HG02678 (cell line): Measurements from ENCODE around the gene IDH3G.
"Not testable (repeated sequence)": the region's sequence is repeated elsewhere in the genome, so short reads cannot be mapped to it uniquely, and the experiment has no call there.

ENCODE experiments used
- ATAC-seq: cut with Tn5 transposase; IDR thresholded peaks from one replicate; pipeline ENCODE4 v1.9.1; 2021; ENCODE audit warnings: mild to moderate bottlenecking, moderate library complexity; ENCODE audit not compliant: unreplicated experiment

The IDH3G gene

DNA sequence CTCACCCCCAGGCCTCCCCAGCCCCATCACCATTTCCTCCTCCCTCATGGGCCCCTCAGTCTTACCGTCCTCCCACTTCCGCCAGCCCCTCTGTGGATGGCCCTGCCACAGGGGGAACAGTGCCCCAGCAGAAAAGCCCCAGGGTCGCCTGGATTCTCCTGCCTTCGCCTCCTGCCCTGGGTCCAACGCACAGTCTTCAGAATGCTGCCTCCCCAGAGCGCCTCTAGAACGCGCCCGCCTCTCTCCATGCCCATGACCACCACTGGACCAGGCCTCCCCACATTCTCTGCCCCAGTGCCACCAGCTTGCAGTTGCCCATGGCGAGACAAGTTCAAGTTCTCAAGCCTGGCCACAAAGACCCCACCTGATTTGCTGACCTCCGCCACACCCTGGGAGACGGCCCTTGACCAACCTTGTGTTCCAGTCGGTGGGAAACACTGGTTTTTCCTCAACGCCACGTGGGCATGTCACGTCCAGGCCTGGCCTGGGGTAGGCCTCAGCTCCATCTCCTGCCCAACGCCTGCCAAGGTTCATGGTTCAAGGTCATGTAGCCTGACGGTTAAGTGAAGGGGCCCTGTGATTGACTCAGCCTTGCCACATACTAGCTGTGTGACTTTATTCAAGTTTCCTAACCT is 30.8 kb downstream of the IDH3G start:
- no peak for ATAC-seq

DNA sequence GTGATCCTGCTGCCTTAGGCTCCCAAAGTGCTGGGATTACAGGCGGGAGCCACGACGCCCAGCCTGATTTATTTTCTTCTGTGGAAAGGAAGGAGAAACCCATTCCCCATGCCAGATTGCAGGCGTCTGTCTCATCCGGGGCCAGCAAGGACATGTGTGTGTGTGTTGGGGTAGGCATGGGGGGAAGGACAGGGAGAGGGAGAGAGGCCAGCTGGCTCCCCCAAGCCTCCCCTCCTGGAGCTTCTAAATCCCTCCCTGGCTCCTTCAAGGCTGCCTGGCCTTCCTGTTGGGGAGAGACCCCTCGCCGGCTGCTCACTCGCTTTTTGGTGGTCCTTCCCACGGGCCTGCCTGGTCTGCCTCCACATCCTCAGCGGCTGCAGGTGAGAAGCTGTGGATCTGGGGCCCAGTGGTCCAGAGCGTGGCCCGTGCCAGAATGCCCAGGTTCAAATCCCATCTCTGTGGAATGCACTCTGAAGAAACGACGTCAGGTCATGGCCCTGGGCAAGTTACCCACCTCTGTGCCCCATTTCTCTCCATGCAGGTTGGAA is 31.5 kb downstream of the IDH3G start:
- no peak for ATAC-seq

DNA sequence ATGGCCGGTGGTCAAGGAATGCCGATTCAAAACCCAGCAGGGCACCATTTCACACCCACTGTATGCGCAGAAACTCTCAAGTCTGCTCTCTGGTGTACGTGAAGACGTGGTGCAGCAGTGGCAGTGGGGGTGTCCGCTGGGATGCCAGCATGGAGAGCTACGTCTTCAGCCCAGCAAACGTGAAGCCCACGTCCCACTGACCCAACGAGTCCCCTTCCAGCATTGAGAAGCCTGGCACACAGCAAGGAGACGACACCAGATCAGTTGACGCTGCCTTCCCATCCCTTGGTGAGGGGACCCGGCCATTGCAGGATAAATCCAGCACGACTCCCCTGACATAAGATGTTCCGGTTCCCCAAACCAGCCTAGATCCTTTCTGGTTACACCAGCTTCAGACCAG is 32.3 kb downstream of the IDH3G start:
- ATAC-seq: no peak

DNA sequence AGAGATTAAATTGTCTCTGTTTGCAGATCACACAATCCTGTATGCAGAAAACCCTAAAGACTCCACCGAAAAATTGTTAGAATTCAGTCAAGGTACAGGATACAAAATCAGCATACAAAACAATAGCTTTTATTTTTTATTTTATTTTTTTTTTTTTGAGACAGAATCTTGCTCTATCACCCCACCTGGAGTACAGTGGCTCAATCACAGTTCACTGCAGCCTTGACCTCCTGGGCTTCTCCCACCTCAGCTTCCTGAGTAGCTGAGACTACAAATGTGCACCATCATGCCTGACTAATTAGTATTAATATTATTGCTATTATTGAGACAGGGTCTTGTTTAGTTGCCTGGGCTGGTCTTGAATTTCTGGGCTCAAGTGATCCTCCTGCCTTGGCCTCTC is 39.0 kb downstream of the IDH3G start:
- ATAC-seq: no peak

DNA sequence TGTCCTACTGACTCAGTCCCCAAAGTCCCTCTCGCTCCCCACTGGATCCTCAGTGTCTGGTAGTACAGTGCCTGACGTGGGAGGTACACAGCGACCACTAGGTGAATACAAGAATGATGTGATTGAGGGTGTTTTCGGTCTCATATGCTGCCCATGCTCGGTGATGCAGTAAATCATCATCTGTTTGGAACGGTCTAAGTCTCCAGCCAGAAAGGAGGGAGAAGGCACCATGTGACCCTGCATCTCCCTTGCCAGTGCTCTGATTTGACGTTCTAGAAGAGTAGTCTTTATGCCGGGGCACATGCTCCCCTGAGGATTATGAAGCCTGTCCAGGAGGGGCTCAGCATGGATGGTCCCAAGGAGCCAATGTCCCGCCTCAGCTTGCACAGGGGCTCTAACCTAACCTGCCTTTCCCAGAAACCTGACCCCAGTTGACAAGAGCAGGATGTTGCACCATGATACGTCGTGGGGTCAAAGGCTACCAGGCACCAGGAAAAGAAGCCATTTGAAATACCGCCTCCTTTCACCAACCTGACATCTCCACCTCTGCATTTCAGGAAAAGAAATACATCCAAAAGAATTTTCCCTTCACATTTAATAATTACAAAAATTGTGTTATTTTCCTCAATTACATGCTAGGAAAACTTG is 43.9 kb downstream of the IDH3G start:
- ATAC-seq: no peak

DNA sequence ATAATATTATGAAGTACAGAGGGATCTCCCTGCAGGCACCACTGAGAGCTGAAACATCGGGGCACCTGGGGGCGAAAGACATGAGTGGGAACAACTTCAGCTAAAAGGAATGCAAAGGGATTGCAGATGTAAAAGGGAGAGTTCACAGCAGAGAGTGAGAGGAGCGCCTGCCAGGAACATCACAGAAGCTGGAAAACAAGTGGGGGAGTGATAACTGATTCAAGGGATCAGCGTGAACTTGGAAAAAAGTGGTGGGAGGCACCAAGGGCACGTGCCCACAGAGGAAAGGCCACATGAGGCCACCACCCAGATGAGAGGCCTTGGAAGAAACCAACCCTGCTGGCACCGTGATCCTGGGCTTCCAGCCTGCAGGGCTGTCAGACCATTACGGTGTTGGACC is 45.2 kb downstream of the IDH3G start:
- ATAC-seq: not testable (repeated sequence)

DNA sequence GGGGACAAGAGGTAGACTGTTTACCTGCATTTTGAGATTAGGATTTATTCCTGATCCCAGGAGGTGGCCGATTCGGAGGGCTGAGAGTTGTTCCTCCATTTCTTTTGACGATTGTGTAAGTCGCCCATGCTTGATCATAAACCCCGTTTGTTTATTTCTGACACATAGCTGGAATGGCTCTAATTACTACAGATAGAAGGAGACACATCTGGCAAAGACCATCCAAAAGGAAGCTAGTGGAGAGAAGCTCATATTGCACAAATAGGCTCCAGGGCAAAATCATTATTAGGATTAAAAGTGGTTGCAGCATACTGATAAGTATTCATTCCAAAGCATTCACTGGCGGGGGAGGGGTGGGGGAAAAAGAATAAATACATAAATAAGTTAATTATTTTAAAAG is 47.2 kb downstream of the IDH3G start:
- not testable (repeated sequence) for ATAC-seq

DNA sequence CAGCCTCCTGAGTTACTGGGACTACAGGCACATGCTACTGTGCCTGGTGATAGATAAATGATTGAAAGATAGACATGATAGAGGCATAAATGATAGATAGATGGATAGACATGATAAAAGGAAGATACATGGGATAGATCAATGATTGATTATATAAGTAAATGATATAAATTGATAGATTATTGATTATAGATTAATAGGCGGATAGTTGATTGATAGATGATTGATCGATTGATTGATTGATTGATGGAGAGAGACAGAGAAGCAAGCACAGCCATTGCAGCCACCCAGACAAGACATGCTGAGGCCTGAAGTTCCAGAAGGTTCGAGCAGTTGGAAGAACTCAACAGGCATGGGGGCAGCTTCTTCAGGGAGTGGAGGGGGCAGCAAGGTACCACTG is 47.8 kb downstream of the IDH3G start:
- ATAC-seq: no peak

DNA sequence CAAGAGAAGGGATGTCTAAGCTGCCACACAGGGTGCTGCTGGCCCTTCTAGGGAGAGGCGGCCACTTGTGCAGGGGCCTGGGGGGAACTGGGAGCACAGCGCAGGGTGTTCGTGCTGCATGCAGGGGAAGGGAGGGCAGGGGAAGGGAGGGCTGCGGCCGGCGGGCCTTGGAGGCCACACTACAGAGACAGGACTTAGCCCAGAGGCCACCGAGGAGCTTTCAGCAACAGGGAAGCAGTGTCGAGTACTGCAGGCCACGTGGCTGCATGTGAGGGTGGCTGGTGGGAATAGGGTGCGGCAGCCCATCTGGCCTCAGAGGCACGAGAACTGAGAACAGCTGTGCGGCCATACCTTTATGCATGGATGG is 49.1 kb downstream of the IDH3G start:
- not testable (repeated sequence) for ATAC-seq

DNA sequence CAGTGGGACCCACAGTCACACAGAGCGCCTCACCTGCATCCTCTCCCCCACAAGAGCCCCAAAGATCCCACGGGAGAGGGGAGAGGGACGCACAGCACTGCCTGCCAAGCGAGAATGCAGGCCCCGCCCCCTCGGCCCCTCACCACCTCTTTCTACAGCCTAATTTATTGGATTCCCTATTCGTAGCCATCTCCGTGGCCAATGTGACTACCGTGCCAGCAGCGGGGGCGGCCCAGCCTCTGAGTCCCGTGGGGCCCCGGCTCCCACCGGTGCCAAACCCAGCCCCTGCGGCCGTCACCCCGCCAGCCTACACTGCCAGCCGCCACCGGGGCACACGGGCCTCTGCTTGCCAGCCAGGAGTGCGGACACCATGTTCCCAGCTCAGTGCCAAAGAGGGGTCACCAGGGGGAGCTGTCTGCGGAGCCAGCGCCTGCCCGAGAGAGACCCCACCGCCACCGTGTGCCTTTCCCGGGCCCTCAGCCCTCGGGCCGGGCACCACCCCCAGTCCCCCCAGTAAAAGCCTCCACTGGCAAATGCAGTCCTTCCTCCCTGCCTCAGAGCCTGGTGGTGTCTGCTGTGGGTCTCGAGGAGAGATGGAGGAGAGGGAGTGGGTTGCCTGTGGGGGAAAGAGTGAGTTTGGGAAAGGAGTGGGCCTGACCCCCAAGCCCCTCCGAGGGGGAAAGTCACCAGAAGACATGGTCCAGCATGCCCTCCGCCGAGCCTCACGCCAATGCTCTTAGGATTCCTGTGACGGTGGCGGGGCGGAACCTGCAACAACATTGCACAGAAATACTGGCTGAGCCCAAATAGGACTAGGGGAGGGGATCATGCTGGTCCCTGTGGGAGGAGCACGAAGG is 49.7 kb downstream of the IDH3G start:
- ATAC-seq: no peak

DNA sequence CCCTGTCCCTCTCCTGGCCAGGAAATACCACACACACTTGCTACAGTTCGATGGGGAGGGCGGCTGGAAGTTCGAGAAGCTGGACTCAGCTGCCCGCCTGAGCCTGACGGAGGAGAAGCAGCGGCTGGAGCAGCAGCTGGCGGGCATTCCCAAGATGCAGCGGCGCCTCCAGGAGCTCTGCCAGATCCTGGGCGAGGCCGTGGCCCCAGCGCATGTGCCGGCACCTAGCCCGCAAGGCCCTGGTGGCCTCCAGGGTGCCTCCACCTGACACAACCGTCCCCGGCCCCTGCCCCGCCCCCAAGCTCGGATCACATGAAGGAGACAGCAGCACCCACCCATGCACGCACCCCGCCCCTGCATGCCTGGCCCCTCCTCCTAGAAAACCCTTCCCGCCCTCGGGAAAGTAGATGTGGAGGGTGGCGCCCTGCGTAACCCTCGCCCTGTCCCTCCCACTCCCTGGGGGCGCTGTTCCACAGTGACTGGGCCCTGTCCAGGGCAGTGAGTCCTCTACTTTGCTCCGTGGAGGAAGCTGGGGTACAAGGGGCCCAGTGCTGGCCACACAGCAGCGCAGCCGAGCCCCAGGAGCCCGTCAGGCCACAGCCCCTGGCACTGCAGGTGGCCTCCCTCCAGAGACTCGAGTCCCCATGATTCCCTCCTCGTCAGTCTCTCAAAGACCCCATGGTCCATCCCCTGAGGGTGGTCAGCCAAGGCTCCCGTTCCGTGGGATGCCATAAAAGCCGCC is 50.5 kb downstream of the IDH3G start:
- ATAC-seq: not testable (repeated sequence)

DNA sequence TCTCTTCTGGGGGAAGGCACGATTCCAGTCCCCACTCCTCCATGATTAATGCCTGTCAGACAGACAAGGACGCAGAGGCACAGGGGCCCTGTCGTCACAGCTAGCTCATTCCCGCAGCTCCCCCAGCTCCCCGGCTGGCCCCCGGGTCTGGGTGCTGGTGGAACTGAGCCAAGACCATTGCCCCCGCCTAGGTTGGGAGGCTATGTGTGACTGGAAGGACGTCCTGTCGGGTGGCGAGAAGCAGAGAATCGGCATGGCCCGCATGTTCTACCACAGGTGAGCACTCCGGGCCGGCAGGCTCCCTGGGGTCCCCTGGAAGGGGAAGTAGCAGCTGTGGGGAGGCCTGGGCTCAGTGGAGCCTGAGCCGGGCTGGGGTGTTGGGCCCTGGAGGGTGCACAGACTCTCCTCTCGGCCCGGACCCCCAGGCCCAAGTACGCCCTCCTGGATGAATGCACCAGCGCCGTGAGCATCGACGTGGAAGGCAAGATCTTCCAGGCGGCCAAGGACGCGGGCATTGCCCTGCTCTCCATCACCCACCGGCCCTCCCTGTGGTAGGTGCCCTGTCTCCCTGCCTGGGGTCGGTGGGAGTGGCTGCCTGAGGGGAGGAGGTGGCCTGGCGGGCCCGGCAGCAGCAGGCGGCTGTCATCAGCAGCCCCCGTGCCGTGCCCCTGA is 51.2 kb downstream of the IDH3G start:
- not testable (repeated sequence) for ATAC-seq

DNA sequence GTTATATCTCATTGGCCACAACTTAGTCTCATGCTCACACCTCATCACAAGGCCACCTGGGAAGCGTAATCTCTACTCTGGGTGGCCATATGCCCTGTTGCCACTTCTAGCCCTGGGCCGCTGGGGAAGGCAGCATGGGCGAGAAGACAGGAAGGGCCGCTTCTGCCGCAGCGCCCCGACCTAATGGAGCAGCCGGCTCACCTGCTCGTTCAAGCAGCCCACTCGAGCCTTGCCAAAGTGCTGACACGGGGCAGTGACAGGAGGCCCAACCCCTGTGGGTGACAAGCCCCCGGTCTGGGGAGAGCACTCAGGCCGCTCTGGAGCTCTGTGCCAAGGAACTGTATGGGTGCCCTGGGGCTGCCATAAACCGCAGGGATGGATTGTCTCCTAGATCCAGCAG is 52.1 kb downstream of the IDH3G start:
- not testable (repeated sequence) for ATAC-seq

DNA sequence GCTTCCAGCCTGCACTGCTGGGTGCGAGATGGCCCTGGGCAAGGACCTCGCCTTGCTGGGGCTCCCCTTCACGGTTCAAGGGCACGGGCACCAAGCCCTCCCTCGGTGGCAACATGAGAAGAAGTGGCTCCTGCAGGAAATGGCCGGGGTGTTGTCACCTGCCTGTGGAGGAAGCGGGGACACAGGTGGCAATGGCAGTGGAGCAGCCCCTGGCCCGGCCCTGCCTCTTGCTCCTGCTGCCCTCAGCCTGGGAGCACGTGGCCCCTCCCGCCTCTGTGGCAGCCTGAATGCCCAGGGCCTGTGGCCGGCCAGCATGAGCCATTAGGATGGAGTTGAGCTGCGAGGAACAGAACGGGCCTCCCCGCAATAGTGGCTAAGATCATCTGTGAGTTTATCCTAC is 52.7 kb downstream of the IDH3G start:
- ATAC-seq: no peak

DNA sequence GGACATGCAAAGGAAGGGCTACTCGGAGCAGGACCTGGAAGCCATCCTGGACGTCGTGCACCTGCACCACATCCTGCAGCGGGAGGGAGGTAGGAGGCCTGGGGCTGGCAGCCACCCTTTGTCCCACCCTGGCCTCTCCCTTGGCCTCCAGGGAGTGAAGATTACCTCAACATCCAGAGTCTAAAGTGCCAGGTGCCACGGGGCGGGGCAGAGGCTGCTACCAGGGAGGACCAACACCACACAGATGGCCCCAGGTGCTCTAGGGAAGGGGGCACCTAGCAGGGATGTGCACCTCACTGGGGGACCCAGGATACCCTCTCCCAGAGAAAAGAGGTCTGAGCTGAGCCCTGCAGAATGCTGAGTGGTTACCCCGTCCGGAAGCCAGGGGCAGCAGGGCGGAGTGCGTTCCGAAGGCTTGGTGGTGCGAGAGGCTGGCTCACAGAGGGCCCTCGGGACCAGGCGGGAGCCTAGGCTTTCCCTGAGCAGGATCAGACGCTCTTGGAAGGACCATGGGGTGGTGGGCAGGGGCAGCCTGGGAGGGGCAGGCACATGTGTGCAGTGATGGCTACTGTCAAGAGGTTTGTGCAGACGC is 53.4 kb downstream of the IDH3G start:
- ATAC-seq: no peak

DNA sequence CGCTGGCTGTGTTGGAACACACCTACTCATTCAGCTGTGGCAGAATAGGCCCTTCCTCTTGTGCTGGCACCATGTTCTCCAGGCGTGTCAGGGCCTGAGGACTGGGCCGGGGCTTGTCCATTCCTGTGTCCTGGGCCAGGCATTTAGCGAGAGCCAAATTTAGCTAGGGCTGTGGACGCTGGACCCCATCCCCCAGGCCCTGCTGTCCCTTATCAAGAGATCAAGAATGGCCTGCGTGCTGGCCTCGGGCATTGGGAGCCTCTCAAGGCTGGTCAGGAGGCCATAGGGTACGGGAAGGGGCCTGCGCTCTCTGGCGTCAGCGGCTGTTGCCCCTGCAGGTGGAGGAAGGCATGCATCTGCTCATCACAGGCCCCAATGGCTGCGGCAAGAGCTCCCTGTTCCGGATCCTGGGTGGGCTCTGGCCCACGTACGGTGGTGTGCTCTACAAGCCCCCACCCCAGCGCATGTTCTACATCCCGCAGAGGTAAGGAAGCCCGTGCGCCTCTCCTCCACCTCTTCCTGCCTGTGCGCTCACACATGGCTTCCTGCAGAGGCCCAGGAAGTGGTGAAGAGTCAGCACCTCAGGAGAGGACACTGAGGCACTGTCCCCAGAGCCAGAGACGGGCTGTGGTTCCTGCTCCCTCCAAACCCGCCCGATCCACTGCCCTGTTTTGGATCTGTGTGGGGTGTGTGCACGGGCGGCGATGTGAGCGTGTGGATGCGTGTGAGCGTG is 54.3 kb downstream of the IDH3G start:
- ATAC-seq: no peak

DNA sequence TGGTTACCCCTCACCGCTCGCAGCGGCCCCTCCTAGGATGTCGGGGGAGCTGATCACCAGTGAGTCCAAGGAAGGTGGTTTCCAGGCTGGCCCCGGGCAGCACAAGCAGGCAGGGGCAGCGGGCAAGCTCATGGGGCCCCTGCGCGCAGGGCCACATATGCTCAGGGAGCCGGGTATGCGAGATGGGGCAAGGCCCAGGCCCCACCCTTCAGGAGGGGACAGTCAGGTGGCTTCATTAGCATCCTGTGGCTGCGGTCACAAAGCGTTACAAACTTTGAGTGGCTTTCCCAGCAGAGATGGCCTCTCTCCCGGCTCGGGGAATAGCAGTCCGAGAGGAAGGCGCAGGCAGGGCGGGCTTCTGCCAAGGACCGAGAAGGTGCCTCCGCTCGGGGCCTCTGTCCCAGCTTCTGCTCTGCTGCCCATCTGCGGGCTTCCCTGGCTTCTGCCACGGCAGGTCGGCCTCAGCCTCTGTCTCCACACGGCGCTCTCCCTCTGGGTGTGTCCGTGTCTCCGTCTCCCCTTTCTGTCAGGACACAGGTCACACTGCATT is 56.0 kb downstream of the IDH3G start:
- no peak for ATAC-seq

DNA sequence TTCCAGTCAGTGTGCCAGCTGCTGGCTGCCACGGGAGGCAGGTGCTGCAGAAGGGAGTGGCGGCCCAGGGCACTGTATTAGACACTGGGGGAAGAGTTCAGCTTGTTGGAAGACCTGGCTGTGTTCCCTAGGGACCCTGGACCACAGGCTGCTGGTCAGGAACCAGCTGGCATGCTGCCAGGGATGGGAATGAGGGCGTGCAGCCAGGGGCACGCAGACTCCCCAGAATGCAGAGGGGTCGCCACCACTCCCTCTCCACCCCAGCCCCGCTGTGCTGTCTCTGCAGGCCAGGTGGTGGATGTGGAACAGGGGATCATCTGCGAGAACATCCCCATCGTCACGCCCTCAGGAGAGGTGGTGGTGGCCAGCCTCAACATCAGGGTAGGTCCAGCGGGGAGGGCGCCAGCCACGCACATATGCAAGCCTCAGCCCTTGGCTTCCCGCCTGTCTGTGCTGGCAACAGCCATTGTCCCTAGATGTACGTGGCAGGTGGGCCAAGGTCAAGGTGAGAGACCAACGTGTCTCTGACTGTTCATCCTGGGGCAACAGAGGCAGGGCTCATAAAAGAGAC is 57.2 kb downstream of the IDH3G start:
- no peak for ATAC-seq
